Mammary epithelial cell (primary cell): ENCODE data around the gene HGD.

Source experiments
- EZH2 ChIP-seq: IDR thresholded peaks from 2 replicates; pipeline ENCODE4 v1.6.1; 2012; ENCODE audit warnings: low read length, inconsistent platforms, borderline replicate concordance
- TF ChIP-seq, protein P1 (sequence below), 2 donors: IDR thresholded peaks in 1 of 2; conservative IDR thresholded peaks in 1 of 2; 2 replicates each; pipeline ENCODE4 v1.5.1; 2011 to 2012; ENCODE audit warnings: inconsistent platforms in 2 of 2, low read length in 2 of 2, mild to moderate bottlenecking in 2 of 2, control low read depth in 1 of 2, low read depth in 1 of 2; ENCODE audit not compliant: insufficient read depth in 1 of 2; ENCODE audit errors: extremely low read depth in 1 of 2

DNA sequence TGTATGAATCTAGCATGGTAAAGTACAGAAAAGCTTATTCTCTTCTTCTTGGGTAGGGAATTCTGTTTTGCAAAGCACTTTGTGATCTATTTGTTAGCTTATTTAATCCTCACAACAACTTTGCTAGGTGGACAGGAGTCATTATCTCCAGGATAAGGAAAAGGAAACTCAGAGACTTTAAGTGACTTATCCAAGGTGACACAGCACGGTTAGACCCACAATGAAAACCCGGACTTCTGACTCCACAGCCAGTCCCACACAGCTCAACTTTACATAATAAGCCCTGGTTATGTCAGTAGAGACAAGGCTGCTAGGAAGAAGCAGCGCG, 86.3 kb downstream of the HGD start:
- TF ChIP-seq, protein P1, sequence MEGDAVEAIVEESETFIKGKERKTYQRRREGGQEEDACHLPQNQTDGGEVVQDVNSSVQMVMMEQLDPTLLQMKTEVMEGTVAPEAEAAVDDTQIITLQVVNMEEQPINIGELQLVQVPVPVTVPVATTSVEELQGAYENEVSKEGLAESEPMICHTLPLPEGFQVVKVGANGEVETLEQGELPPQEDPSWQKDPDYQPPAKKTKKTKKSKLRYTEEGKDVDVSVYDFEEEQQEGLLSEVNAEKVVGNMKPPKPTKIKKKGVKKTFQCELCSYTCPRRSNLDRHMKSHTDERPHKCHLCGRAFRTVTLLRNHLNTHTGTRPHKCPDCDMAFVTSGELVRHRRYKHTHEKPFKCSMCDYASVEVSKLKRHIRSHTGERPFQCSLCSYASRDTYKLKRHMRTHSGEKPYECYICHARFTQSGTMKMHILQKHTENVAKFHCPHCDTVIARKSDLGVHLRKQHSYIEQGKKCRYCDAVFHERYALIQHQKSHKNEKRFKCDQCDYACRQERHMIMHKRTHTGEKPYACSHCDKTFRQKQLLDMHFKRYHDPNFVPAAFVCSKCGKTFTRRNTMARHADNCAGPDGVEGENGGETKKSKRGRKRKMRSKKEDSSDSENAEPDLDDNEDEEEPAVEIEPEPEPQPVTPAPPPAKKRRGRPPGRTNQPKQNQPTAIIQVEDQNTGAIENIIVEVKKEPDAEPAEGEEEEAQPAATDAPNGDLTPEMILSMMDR (conservative IDR thresholded peaks at IDR 0.05 in 1 of 2, IDR thresholded peaks at IDR 0.05 in 1 of 2; ENCODE audit: extremely low read depth in 1 of 2, insufficient read depth in 1 of 2, low read depth in 1 of 2, low read length in 2 of 2), result no peak
- no peak for TF ChIP-seq EZH2
